Urothelium cell line (cell line): Measurements from ENCODE around the gene MAFF.

Source experiments
- DNase-seq: peaks from one replicate; pipeline ENCODE4 v3.0.0; 2011; ENCODE audit warnings: low spot score, mixed read lengths
- FAIRE-seq: peaks from 2 replicates; lab custom pipeline; 2011; peaks lifted over from hg19 to GRCh38; lab: Jason Lieb, UNC

MAFF gene

DNA sequence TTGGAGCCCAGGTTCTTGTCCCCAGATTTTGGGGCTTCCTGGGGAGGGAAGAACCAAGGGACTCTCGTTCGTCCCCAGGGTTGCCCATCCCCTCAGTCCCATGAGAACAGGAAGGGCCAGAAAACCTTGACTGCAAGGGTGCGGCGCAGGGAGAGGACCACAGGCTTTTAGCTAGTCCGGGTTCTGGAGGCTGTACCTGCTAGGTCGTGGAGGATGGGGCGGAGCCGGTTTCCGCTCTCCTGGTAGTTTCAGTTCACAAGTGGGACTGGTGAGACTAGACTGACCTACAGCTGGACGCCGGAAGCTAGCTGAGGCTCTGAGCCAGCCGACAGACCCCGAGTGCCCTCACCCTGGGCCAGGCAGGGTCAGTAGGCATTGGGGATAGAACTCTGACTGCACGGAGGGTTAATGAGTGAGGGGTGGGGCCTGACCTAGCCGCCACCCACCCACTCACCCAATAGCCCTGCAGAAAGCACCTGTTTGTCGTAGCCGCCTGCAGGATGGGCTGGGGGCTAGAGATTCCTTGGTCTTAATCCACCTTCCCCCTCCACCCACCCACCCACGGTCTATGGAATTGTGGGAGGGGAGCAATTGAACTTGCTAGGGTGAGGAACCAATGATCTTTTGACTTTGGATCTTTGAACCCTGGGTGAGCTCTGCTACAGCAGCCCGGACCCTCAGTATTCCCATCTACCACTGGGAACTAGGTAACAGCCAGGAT, 1.5 kb downstream of the MAFF start:
- DNase-seq: no peak
- no peak for FAIRE-seq

DNA sequence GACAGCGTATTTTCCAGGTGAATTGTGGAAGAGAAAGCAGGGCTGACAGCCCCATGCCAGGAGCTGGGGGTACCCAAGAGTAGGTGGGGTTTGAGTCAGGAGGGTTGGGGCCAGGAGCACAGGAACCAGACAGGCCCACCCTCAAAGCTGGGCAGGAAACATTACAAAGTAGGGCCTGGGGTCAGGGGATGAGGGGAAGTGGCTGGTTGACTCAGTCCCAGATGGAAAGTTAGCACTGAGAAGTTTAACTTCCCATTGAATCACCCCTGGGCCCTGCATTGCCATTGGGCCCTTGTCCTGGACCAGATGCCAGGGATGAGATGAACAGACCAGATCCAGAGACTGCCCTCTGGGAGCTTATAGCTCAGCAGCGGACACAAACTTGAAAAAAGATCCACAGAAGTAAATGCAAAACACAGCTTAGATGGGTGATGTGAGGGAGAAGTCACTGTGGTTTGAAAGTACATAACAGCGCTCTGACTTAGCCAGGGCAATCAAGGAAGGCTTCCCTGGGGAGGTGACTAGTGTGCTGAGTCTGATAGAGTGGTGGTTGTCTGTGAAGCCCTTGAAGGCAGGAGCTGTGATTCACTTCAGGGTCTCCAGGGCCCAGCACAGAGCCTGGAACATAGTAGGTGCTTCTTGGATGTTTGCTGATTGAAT, 2.2 kb downstream of the MAFF start:
- no peak for DNase-seq
- peak; percentile 44 for FAIRE-seq

GRCh38 chr22:38204784-38205183, 3.0 kb downstream of the MAFF start:
- no peak for FAIRE-seq

GRCh38 chr22:38205261-38206128, 3.7 kb downstream of the MAFF start:
- no peak for DNase-seq

More at GRCh38 chr22:38204784-38205183, 3.0 kb downstream of the MAFF start:
- no peak for DNase-seq

GRCh38 chr22:38207898-38208432, 6.2 kb downstream of the MAFF start:
- DNase-seq: no peak
- no peak for FAIRE-seq

More at GRCh38 chr22:38205261-38206128, 3.7 kb downstream of the MAFF start:
- no peak for FAIRE-seq

GRCh38 chr22:38208551-38208968, 6.8 kb downstream of the MAFF start:
- DNase-seq: no peak
- FAIRE-seq: no peak

DNA sequence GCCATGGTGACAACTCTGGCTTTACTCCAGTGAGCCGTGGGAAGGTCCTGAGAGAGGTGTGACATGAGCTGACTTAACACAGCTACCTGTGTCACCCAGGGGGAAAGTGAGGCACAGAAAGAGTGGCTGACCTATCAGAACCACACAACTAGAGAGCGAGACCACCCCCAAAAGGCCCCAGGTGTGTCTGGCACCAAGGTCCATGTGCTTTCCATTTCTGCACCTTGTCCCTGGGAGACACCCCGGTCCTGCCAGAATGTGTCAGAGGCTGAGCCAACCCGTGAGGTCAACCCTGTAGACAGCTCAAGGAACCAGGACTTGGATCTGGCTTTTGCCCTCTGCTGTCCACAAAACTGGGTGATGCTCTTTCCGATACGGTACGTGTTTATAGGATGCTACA, 9.8 kb downstream of the MAFF start:
- FAIRE-seq: no peak
- no peak for DNase-seq

DNA sequence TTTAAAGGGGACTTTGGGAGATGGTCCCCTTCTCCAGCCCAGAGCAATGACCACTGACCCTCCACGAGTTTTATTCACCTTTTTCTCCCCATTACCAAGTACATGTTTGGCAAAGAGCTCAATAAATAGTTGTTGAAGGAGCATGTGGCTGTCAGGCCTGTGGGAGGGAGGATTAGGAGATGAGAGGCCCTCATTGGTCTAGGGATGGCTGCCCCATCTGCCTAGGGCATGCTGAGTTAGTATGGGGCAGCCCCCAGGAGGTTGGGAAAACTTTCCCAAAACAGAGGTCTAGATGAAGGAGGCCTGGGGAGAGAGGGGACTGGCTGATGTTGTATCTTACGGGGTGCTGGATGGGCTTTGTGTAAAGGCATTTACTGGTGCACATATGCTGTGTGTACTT, 10.6 kb downstream of the MAFF start:
- DNase-seq (no peak), FAIRE-seq (no peak)

- DNase-seq: no peak
- peak; percentile 59 for FAIRE-seq
Observed at GRCh38 chr22:38213319-38213989, 11.7 kb downstream of the MAFF start.

DNA sequence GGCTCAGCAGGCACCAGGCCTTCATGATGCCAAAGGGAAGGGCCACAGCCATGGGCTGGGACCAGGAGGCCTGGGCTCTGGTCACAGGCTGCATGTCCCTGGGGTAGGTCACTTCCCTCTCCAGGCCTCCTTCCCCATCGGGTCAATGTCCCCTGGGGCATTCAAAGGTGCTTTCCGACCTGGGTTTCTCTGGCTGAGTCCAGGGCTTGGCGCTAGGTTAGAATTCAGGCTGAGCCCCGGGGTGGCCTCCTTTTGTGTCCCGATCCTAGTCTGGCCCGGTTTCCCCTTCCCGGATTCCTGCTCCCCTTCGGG, 12.2 kb downstream of the MAFF start:
- DNase-seq (no peak), FAIRE-seq (no peak)

DNA sequence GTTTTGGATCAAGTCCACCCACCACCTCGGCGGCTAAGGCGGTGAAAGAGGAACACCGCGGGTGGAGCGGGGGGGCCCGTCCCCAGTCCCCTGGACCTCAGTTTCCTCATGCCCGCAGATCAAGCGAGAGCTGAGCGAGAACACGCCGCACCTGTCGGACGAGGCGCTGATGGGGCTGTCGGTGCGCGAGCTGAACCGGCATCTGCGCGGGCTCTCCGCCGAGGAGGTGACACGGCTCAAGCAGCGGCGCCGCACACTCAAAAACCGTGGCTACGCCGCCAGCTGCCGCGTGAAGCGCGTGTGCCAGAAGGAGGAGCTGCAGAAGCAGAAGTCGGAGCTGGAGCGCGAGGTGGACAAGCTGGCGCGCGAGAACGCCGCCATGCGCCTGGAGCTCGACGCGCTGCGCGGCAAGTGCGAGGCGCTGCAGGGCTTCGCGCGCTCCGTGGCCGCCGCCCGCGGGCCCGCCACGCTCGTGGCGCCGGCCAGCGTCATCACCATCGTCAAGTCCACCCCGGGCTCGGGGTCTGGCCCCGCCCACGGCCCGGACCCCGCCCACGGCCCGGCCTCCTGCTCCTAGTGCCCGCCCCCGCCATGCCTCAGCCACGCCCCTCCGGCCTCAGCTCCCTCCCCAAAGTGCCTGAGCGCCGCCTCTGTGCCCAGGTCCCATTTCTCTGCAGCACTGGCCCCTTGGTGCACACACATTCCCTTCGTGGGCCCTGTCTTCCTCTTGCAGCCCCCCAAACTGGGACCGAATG, 12.7 kb downstream of the MAFF start:
- DNase-seq (peak; percentile 53), FAIRE-seq (no peak)

GRCh38 chr22:38215156-38216038, 13.6 kb downstream of the MAFF start:
- FAIRE-seq: no peak

GRCh38 chr22:38218661-38219622, 17.1 kb downstream of the MAFF start:
- DNase-seq: peak; percentile 92

More at GRCh38 chr22:38215156-38216038, 13.6 kb downstream of the MAFF start:
- no peak for DNase-seq

GRCh38 chr22:38219632-38220031, 17.8 kb downstream of the MAFF start:
- FAIRE-seq (peak; percentile 73), DNase-seq (no peak)

More at GRCh38 chr22:38218661-38219622, 17.1 kb downstream of the MAFF start:
- FAIRE-seq: peak; percentile 97

DNA sequence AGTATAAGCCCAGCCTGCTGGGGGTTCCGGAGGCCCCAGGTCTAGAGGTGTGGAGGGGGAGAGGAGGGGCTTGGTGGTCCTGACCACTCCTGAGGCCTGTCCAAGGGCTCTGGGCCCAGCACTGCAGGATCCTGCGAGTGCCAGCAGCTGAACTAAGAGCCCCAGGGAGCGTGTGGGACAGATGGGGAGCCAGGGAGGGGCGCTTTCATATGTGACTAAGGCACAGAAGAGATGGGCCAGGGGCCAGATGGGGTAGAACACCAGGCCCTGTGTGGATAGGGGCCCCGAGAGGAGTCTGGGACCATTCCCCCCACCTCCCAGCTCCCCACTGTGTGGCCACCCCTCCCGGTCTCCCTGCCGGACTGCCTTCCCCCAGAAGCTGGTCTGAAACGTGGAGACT, 18.4 kb downstream of the MAFF start:
- DNase-seq (no peak), FAIRE-seq (no peak)

GRCh38 chr22:38220653-38221386, 19.0 kb downstream of the MAFF start:
- no peak for FAIRE-seq

GRCh38 chr22:38221407-38221806, 19.6 kb downstream of the MAFF start:
- DNase-seq (no peak), FAIRE-seq (peak; percentile 89)

More at GRCh38 chr22:38220653-38221386, 19.0 kb downstream of the MAFF start:
- no peak for DNase-seq
